ENCODE data around the gene TMOD1.

GRCh38 chr9:97572196-97572891, 70.9 kb downstream of the TMOD1 start:
- TF ChIP-seq TP53 (CRISPR knock-in tag; IDR thresholded peaks at IDR 0.05) (no peak), CTCF (IDR thresholded peaks at IDR 0.05) (no peak), FOXP1 (CRISPR knock-in tag; IDR thresholded peaks at IDR 0.05; ENCODE audit: borderline replicate concordance) (no peak), ZNF138 (CRISPR knock-in tag; conservative IDR thresholded peaks at IDR 0.05) (no peak), CREB1 (CRISPR knock-in tag; IDR thresholded peaks at IDR 0.05) (no peak), ARID4B (CRISPR knock-in tag; IDR thresholded peaks at IDR 0.05; ENCODE audit: borderline replicate concordance) (no peak), ETV6 (CRISPR knock-in tag; IDR thresholded peaks at IDR 0.05) (no peak), PREB (CRISPR knock-in tag; IDR thresholded peaks at IDR 0.05; ENCODE audit: borderline replicate concordance) (no peak), CDX4 (CRISPR knock-in tag; IDR thresholded peaks at IDR 0.05; ENCODE audit: borderline replicate concordance) (no peak), MAX (CRISPR knock-in tag; IDR thresholded peaks at IDR 0.05) (no peak), NFYB (CRISPR knock-in tag; conservative IDR thresholded peaks at IDR 0.05; ENCODE audit: low read depth) (no peak), NFE2L1 (CRISPR knock-in tag; IDR thresholded peaks at IDR 0.05) (no peak), SMAD4 (CRISPR knock-in tag; IDR thresholded peaks at IDR 0.05) (no peak)

Data from WTC11 (cell line).